Peyer's patch (tissue), 4 donors: ENCODE data around the gene TMEM8B. TPM values are rescaled to one million over a fixed set of nuclear protein-coding genes. Genes with fewer than 3 reads are reported as not detected.
"Not testable (repeated sequence)": the region's sequence is repeated elsewhere in the genome, so short reads cannot be mapped to it uniquely, and the experiment has no call there.

Experiments used
- DNase-seq, 3 donors: peaks; one replicate each; pipeline ENCODE4 v3.0.0-alpha.2; 2017 to 2019
- H3K27ac ChIP-seq, 4 donors: fragments of 200-600 bp; sonication (generic); one replicate each; pipeline ENCODE4 v1.5.1; 2016 to 2019
- H3K27me3 ChIP-seq, 2 donors: fragments of 200-600 bp; sonication (generic); one replicate each; pipeline ENCODE4 v1.5.1; 2019
- H3K36me3 ChIP-seq, 3 donors: fragments of 200-600 bp; sonication (generic); one replicate each; pipeline ENCODE4 v1.5.1; 2016 to 2019
- H3K4me1 ChIP-seq, 4 donors: fragments of 200-600 bp; sonication (generic); one replicate each; pipeline ENCODE4 v1.5.1; 2016 to 2019
- H3K4me3 ChIP-seq, 4 donors: fragments of 200-600 bp; sonication (generic); 1 replicate in 3 of 4; 2 replicates in 1 of 4; pipeline ENCODE4 v1.5.1; 2016 to 2019; ENCODE audit warnings: mild to moderate bottlenecking in 1 of 4
- H3K9me3 ChIP-seq, 4 donors: fragments of 200-600 bp; sonication (generic); one replicate each; pipeline ENCODE4 v1.5.1; 2016 to 2019; ENCODE audit warnings: mild to moderate bottlenecking in 1 of 4
- POLR2A ChIP-seq, 2 donors: fragments of 450-650 bp; IDR thresholded peaks; one replicate each; pipeline ENCODE4 v1.5.1; 2017; ENCODE audit warnings: antibody characterized with exemption in 2 of 2, mild to moderate bottlenecking in 2 of 2, moderate library complexity in 2 of 2
- total RNA-seq, 4 donors: library from RNA; depleted of rRNA; stranded (reverse); fragments of >200 nt; gene quantifications; one replicate each; pipeline ENCODE4 v1.1.0, GENCODE V29; 2016
- TF ChIP-seq, protein P1 (sequence below), 6 experiments: fragments of 450-650 bp in 4 of 6; fragments of 200-600 bp in 2 of 6; sonication (generic) in 1 of 6; IDR thresholded peaks; one replicate each; pipeline ENCODE4 v1.5.1; 2017 to 2019; ENCODE audit warnings: antibody characterized with exemption in 6 of 6, mild to moderate bottlenecking in 3 of 6, moderate library complexity in 1 of 6

TMEM8B gene
- total RNA-seq, 4 donors from 2014 or later: 6.0 to 11.6 (median 8.1) TPM

DNA sequence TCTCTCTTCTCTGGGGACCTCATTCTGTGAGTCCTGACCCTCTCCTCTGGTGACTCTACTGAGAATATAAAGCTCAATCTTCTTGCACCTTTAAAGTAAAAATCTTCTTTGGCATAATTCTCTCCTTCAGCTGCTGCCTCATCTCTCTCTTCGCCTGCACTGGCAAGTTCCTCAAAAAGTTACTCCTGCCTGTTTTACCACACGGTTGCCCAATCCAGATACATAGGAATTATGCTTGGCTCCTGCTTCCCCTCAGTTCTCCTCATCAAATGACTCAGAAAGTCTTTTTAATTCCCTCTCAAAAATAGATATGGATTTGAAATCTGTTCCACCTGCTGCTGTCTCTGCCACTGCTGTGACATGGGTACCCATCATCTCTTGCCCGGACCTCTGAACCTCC, 62.6 kb downstream of the TMEM8B start:
- no peaks in the 10 kb centered on the region for H3K36me3 ChIP-seq
- H3K9me3 ChIP-seq: no peaks in the 10 kb centered on the region
- H3K27me3 ChIP-seq: no peaks in the 10 kb centered on the region
- H3K4me3 ChIP-seq: no peak overlapping the region
- no peaks in the 10 kb centered on the region for H3K4me1 ChIP-seq
- TF ChIP-seq, protein P1, sequence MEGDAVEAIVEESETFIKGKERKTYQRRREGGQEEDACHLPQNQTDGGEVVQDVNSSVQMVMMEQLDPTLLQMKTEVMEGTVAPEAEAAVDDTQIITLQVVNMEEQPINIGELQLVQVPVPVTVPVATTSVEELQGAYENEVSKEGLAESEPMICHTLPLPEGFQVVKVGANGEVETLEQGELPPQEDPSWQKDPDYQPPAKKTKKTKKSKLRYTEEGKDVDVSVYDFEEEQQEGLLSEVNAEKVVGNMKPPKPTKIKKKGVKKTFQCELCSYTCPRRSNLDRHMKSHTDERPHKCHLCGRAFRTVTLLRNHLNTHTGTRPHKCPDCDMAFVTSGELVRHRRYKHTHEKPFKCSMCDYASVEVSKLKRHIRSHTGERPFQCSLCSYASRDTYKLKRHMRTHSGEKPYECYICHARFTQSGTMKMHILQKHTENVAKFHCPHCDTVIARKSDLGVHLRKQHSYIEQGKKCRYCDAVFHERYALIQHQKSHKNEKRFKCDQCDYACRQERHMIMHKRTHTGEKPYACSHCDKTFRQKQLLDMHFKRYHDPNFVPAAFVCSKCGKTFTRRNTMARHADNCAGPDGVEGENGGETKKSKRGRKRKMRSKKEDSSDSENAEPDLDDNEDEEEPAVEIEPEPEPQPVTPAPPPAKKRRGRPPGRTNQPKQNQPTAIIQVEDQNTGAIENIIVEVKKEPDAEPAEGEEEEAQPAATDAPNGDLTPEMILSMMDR (IDR thresholded peaks at IDR 0.05): no peak
- DNase-seq: no peak
- H3K27ac ChIP-seq: no peak overlapping the region

DNA sequence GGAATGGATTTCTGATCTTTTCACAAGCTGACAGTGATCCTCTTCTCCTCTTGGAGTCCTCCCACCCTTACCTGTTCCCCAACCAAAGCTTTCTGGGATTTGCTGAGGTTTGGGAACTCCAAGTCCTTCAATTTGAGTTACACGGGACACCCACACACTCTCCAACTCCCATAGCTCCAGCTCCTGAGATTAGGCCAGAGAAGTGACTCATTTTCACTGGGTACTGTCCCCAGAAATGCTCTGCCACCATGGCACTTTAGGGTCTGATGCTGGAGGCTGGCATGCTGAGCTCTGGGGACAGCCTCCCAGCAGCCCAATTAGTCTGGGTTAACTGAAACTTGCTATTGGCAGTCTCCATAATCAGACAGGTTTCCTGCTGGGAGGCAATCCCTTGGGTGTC, 63.0 kb downstream of the TMEM8B start:
- no peak for DNase-seq
- TF ChIP-seq, protein P1 (IDR thresholded peaks at IDR 0.05): no peak
- TF ChIP-seq POLR2A (IDR thresholded peaks at IDR 0.05): no peak
- Histone ChIP-seq H3K27ac (no peak overlapping the region), H3K4me1 (no peaks in the 10 kb centered on the region), H3K27me3 (no peaks in the 10 kb centered on the region), H3K4me3 (no peak overlapping the region), H3K36me3 (no peaks in the 10 kb centered on the region), H3K9me3 (no peaks in the 10 kb centered on the region)

DNA sequence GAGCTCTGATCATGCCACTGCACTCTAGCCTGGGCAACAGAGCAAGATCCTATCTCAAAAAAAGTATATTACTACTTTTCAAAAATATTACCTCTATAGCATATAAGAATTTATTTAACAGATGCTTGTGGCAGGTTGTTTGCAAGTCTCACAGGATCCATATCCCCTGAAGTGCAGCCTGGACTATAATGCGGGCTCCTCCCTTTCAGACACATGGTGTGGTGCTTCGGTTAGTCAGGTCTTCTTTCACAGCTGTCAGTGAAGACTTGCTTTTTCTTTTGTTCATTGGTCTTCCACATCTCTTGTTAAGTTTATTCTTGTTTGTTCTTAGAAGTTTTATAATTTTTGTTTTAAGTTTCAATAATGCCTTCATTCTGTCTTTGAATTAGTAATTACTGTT, 67.5 kb downstream of the TMEM8B start:
- DNase-seq: no peak
- Histone ChIP-seq H3K27ac (no peak overlapping the region), H3K4me3 (no peak overlapping the region), H3K4me1 (no peaks in the 10 kb centered on the region), H3K9me3 (no peaks in the 10 kb centered on the region), H3K27me3 (no peaks in the 10 kb centered on the region), H3K36me3 (no peaks in the 10 kb centered on the region)
- TF ChIP-seq POLR2A (IDR thresholded peaks at IDR 0.05): no peak
- TF ChIP-seq, protein P1 (IDR thresholded peaks at IDR 0.05): no peak

DNA sequence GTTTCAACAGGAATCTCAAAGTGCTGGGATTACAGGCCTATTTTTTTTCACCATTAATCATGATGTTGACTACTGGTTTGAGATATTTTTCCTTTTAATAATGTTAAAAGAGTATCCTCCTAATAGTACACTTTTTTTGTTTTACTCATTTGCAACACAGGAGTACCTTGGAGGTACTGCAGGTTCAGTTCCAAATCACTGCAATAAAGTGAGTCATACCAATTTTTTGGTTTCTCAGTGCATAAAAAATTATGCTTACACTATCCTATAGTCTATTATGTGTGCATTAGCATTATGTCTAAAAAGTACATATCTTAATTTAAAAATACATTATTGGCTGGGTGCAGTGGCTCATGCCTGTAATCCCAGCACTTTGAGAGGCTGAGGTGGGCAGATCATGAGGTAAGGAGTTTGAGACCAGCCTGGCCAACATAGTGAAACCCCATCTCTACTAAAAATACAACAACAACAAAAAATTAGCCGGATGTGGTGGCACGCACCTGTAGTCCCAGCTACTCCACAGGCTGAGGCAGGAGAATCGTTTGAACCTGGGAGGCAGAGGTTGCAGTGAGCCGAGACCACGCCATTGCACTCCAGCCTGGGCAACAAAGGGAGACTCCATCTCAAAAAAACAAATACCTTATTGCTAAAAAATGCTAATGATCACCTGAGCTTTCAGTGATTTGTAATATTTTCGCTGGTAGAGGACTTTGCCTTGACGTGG, 68.5 kb downstream of the TMEM8B start:
- not testable (repeated sequence) for H3K4me1 ChIP-seq, H3K36me3 ChIP-seq, H3K4me3 ChIP-seq, H3K27me3 ChIP-seq, H3K9me3 ChIP-seq, H3K27ac ChIP-seq, DNase-seq

DNA sequence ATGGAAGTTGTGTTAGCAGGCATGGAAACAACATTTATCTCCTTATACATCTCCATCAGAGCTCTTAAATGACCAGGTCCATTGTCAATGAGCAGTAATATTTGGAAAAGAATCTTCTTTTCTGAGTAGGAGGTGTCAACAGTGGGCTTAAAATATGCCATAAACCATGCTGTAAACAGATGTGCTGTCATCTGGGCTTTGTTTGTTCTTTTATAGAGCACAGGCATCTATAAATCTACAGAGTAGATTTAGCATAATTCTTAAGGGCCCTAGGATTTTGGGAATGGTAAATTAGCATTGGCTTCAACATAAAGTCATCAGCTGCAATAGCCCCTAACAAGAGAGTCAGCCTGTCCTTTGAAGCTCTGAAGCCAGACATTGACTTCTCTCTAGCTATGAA, 69.3 kb downstream of the TMEM8B start:
- H3K27ac ChIP-seq: no peak overlapping the region
- peaks cover 0 to 3% (median 0%) of the 10 kb centered on the region in 4 donors for H3K4me1 ChIP-seq
- H3K27me3 ChIP-seq: no peaks in the 10 kb centered on the region
- no peak for TF ChIP-seq POLR2A (IDR thresholded peaks at IDR 0.05)
- TF ChIP-seq, protein P1 (IDR thresholded peaks at IDR 0.05): no peak
- DNase-seq: no peak
- H3K9me3 ChIP-seq: no peaks in the 10 kb centered on the region
- H3K36me3 ChIP-seq: no peaks in the 10 kb centered on the region
- no peak overlapping the region for H3K4me3 ChIP-seq

GRCh38 chr9:35899021-35899420, 70.0 kb downstream of the TMEM8B start:
- Histone ChIP-seq H3K27ac (no peak overlapping the region), H3K4me1 (peaks cover 0 to 8% (median 0%) of the 10 kb centered on the region in 4 donors), H3K9me3 (no peaks in the 10 kb centered on the region)

More at GRCh38 chr9:35899021-35899420, 70.0 kb downstream of the TMEM8B start:
- no peaks in the 10 kb centered on the region for H3K27me3 ChIP-seq
- H3K4me3 ChIP-seq: no peak overlapping the region
- DNase-seq: no peak
- TF ChIP-seq POLR2A (IDR thresholded peaks at IDR 0.05): no peak
- TF ChIP-seq, protein P1 (IDR thresholded peaks at IDR 0.05): no peak
- no peaks in the 10 kb centered on the region for H3K36me3 ChIP-seq
